Hepatocyte (in vitro differentiated cells): Measurements from ENCODE around the gene BPIFB6. TPM values are rescaled to one million over a fixed set of nuclear protein-coding genes. Genes with fewer than 3 reads are reported as not detected.

ENCODE experiments used
- DNase-seq: peaks from one replicate; pipeline ENCODE4 v3.0.0-alpha.2; 2016; ENCODE audit warnings: low spot score
- H2AFZ ChIP-seq: fragments of 200-600 bp; sonication (generic); 2 replicates; pipeline ENCODE4 v1.6.0; 2016; ENCODE audit warnings: antibody characterized with exemption, mild to moderate bottlenecking
- H3K27ac ChIP-seq: fragments of 200-600 bp; sonication (generic); 2 replicates; pipeline ENCODE4 v1.5.1; 2016; ENCODE audit warnings: mild to moderate bottlenecking
- H3K27me3 ChIP-seq: fragments of 200-600 bp; sonication (generic); 2 replicates; pipeline ENCODE4 v1.6.1; 2016
- H3K36me3 ChIP-seq: fragments of 200-600 bp; sonication (generic); replicated peaks from 2 replicates; pipeline ENCODE4 v1.5.1; 2016; ENCODE audit warnings: low read depth; ENCODE audit not compliant: insufficient read depth
- H3K4me1 ChIP-seq: fragments of 200-600 bp; sonication (generic); 2 replicates; pipeline ENCODE4 v1.5.1; 2016; ENCODE audit warnings: mild to moderate bottlenecking, moderate library complexity; ENCODE audit not compliant: insufficient read depth
- H3K4me2 ChIP-seq: fragments of 200-600 bp; sonication (generic); 2 replicates; pipeline ENCODE4 v1.6.0; 2016
- H3K4me3 ChIP-seq: fragments of 200-600 bp; sonication (generic); 2 replicates; pipeline ENCODE4 v1.5.1; 2016; ENCODE audit warnings: mild to moderate bottlenecking
- H3K79me2 ChIP-seq: fragments of 200-600 bp; sonication (generic); 2 replicates; pipeline ENCODE4 v1.6.0; 2017; ENCODE audit warnings: mild to moderate bottlenecking
- H3K9me2 ChIP-seq: fragments of 200-600 bp; sonication (generic); replicated peaks from 2 replicates; pipeline ENCODE4 v1.6.0; 2017; ENCODE audit warnings: mild to moderate bottlenecking; ENCODE audit not compliant: insufficient read depth
- H3K9me3 ChIP-seq: fragments of 200-600 bp; sonication (generic); 2 replicates; pipeline ENCODE4 v1.5.1; 2016; ENCODE audit warnings: low read depth, mild to moderate bottlenecking
- H4K20me1 ChIP-seq: fragments of 200-600 bp; sonication (generic); 2 replicates; pipeline ENCODE4 v1.6.0; 2016; ENCODE audit warnings: mild to moderate bottlenecking; ENCODE audit not compliant: insufficient read depth, poor library complexity, severe bottlenecking
- EZH2 ChIP-seq: fragments of 200-600 bp; sonication (generic); IDR thresholded peaks from 2 replicates; pipeline ENCODE4 v1.6.1; 2016; ENCODE audit warnings: antibody characterized with exemption, mild to moderate bottlenecking, borderline replicate concordance
- EZH2phosphoT487 ChIP-seq: fragments of 200-600 bp; sonication (generic); IDR thresholded peaks from one replicate; pipeline ENCODE4 v1.6.1; 2018; ENCODE audit warnings: antibody characterized with exemption, mild to moderate bottlenecking, low read depth, moderate library complexity; ENCODE audit not compliant: unreplicated experiment, severe bottlenecking
- WGBS: methylation state at CpG from one replicate; pipeline ENCODE4 v1.1.6; 2016; ENCODE audit warnings: low lambda C conversion rate; ENCODE audit errors: missing lambda C conversion rate; 5-methylcytosine and 5-hydroxymethylcytosine counted together
- polyA plus RNA-seq: library from polyadenylated mRNA; unstranded; fragments of >200 nt; fragmentation: Nextera tagmentation; extraction: Ambion mirVana; gene quantifications from 2 replicates; pipeline ENCODE4 v1.2.1, GENCODE V29; 2016
- total RNA-seq: library from RNA; depleted of rRNA; stranded (reverse); fragments of >200 nt; gene quantifications from 2 replicates; pipeline ENCODE4 v1.2.3, GENCODE V29; 2014
- TF ChIP-seq, protein P1 (sequence below): fragments of 200-600 bp; sonication (generic); IDR thresholded peaks from 2 replicates; pipeline ENCODE4 v1.5.1; 2016; ENCODE audit warnings: antibody characterized with exemption, mild to moderate bottlenecking; ENCODE audit not compliant: poor library complexity

The BPIFB6 gene
- total and polyA plus RNA-seq, 2 experiments from 2014 or later: not detected

DNA sequence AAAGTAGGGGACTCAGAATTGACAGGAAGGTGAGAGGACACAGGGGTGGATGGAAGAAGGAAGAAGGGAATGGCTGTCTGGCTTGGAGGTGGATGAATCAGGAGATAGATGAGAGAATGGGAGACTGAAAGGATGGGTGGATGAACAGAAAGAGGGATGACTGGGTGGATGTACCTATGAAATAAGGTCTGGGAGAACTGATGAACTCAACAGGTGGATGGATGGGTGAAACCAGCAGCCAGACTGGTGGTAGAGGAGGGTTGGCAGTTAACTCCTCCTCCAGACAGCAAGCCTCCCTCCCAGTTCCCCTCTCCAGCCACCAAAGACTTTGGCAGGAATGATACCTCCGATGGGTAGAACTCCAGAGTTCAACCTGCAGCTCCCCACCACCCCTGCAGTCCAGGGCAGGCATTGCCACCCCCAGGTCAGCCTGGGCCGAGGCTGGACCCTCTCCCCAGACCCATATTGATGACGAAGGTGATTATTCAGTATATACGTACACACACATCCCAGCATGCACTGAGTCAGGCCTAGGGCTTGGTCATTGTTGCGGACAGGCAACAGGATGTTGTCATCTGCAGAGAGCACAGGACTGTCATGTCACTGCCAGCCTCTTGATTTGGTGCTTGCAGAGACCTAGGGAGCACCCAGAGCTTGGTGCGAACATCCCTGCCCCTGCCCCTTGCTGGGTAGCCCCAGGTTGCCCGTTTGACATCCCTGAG, 29.2 kb upstream of the BPIFB6 start:
- whole genome bisulfite sequencing: 86% methylated on average over 7 of the region's 7 CpGs
- H4K20me1 ChIP-seq: no peaks in the 10 kb centered on the region
- no peaks in the 10 kb centered on the region for H3K4me1 ChIP-seq
- H2AFZ ChIP-seq: no peak overlapping the region
- H3K9me3 ChIP-seq: no peaks in the 10 kb centered on the region
- H3K36me3 ChIP-seq: no peaks in the 10 kb centered on the region
- no peak overlapping the region for H3K27ac ChIP-seq
- no peaks in the 10 kb centered on the region for H3K9me2 ChIP-seq
- no peak for DNase-seq
- no peak overlapping the region for H3K4me2 ChIP-seq
- no peak for TF ChIP-seq EZH2phosphoT487
- no peak for TF ChIP-seq EZH2
- TF ChIP-seq, protein P1, sequence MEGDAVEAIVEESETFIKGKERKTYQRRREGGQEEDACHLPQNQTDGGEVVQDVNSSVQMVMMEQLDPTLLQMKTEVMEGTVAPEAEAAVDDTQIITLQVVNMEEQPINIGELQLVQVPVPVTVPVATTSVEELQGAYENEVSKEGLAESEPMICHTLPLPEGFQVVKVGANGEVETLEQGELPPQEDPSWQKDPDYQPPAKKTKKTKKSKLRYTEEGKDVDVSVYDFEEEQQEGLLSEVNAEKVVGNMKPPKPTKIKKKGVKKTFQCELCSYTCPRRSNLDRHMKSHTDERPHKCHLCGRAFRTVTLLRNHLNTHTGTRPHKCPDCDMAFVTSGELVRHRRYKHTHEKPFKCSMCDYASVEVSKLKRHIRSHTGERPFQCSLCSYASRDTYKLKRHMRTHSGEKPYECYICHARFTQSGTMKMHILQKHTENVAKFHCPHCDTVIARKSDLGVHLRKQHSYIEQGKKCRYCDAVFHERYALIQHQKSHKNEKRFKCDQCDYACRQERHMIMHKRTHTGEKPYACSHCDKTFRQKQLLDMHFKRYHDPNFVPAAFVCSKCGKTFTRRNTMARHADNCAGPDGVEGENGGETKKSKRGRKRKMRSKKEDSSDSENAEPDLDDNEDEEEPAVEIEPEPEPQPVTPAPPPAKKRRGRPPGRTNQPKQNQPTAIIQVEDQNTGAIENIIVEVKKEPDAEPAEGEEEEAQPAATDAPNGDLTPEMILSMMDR: no peak
- H3K27me3 ChIP-seq: peaks cover 3% of the 10 kb centered on the region
- H3K4me3 ChIP-seq: no peak overlapping the region
- H3K79me2 ChIP-seq: no peaks in the 10 kb centered on the region

GRCh38 chr20:33004141-33004751, 27.2 kb upstream of the BPIFB6 start, which contains the start of gene SUN5:
Gene SUN5, minus strand, starts transcription at chr20:33004433. Its CDS starts 93 bp downstream, at chr20:33004340.
- H3K4me3 ChIP-seq: no peak within 1 kb of the TSS
- peaks cover 3% of the 10 kb centered on the region for H3K27me3 ChIP-seq
- no peaks in the 10 kb centered on the region for H4K20me1 ChIP-seq
- TF ChIP-seq, protein P1: no peak
- no peak for TF ChIP-seq EZH2
- no peak for TF ChIP-seq EZH2phosphoT487
- H3K9me2 ChIP-seq: no peaks in the 10 kb centered on the region
- no peaks in the 10 kb centered on the region for H3K4me1 ChIP-seq
- WGBS: 85% methylated on average over 6 of the region's 6 CpGs
- no peaks in the 10 kb centered on the region for H3K9me3 ChIP-seq
- H3K4me2 ChIP-seq: no peak within 1 kb of the TSS
- no peaks in the 10 kb centered on the region for H3K79me2 ChIP-seq
- no peak within 1 kb of the TSS for H3K27ac ChIP-seq
- H3K36me3 ChIP-seq: no peaks in the 10 kb centered on the region
- no peak for DNase-seq
- H2AFZ ChIP-seq: no peak within 1 kb of the TSS

DNA sequence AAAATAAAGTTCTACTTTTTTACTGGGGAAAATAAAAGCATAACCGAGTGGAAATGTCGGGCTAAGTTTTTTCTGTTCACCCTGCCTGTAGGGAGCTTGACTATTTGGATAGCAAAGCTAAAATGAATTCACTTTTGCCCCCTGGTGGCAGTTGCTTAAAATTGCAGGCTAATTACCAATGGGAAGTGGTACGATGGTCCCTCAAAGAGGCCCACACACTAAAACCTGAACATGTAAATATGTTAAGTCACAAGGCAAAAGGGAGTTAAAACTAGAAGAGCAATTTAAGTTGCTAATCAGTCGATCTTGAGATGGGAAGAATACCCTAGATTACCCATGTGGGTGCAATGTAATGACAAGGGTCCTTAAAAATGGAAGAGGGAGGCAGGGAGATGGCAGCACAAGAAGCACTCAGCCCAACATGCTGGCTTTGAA, 26.3 kb upstream of the BPIFB6 start:
- H4K20me1 ChIP-seq: no peaks in the 10 kb centered on the region
- no peak overlapping the region for H3K4me2 ChIP-seq
- no peaks in the 10 kb centered on the region for H3K36me3 ChIP-seq
- no peak overlapping the region for H3K27ac ChIP-seq
- no peak overlapping the region for H3K4me3 ChIP-seq
- H3K79me2 ChIP-seq: no peaks in the 10 kb centered on the region
- H3K4me1 ChIP-seq: no peaks in the 10 kb centered on the region
- no peaks in the 10 kb centered on the region for H3K9me3 ChIP-seq
- H3K27me3 ChIP-seq: peaks cover 3% of the 10 kb centered on the region
- TF ChIP-seq EZH2 (no peak), EZH2phosphoT487 (no peak)
- TF ChIP-seq, protein P1: peak; percentile 35
- 52% methylated on average over 4 of the region's 4 CpGs for WGBS
- no peak overlapping the region for H2AFZ ChIP-seq
- DNase-seq: no peak
- no peaks in the 10 kb centered on the region for H3K9me2 ChIP-seq
